Fibroblast of upper back skin (primary cell): ENCODE data around the gene SPDEF.

Experiments used
- DNase-seq: peaks from one replicate; pipeline ENCODE4 v3.0.0-alpha.2; 2013

SPDEF gene

DNA sequence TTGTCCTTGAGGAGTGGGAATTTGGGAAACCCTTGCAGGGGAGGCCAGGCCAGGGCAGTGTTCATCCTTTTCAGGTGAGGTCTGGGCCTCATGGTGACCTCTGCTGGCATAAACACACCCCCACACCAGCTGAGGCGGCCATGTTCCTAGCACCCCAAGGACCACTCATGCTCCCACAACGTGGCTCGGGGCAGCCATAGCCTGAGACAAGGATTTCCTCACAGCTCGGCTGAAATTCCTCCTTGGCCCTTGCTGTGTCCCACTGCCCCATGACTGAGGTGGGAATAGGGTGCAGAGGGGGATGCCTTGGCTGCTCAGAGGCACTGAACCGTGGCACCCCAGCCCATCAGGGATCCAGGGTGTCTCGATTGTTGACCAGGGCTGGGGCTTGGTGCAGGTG is 27.3 kb upstream of the SPDEF start:
- DNase-seq, result no peak

GRCh38 chr6:34581561-34581920 is 25.4 kb upstream of the SPDEF start:
- DNase-seq, result no peak

DNA sequence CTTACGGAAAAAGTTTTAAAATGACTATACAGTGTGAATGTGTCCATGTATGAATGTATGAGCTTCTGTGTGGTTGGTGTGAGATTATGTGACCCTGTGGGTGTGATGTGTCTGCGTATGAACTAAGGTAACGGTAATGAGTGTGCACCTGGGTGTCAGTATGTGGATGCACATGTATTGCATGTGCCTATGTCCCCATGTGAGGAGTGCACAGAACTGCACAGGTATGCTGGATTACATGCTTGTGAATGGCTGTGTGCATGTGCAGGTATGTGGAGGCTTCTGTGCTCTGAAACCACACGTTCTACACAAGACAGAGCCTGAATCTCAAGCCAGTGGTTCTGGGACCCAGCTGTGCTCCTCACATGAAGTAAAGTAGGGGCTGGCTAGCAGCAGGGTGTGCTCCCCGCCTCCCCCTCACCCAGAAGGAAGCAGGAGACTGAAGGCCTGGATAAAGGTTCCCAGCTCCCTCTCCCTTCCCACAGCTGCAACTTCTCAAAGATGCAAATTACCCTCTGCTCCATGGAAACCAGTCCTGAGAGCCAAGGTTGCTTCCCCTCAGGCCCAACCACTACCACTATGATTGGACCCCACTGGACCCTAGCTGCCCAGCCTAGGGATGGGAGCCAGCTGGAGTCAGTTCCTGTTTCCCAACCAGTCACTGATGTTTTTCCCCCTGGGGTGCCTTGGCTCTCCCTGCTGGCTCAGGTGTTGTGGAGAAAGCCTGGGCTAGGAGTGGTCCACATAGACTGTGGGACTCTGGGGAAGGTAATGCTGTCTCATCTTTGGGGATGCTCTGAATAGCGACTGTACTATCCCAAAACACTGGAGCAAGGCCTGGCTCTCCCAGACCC is 24.8 kb upstream of the SPDEF start:
- DNase-seq, result no peak

DNA sequence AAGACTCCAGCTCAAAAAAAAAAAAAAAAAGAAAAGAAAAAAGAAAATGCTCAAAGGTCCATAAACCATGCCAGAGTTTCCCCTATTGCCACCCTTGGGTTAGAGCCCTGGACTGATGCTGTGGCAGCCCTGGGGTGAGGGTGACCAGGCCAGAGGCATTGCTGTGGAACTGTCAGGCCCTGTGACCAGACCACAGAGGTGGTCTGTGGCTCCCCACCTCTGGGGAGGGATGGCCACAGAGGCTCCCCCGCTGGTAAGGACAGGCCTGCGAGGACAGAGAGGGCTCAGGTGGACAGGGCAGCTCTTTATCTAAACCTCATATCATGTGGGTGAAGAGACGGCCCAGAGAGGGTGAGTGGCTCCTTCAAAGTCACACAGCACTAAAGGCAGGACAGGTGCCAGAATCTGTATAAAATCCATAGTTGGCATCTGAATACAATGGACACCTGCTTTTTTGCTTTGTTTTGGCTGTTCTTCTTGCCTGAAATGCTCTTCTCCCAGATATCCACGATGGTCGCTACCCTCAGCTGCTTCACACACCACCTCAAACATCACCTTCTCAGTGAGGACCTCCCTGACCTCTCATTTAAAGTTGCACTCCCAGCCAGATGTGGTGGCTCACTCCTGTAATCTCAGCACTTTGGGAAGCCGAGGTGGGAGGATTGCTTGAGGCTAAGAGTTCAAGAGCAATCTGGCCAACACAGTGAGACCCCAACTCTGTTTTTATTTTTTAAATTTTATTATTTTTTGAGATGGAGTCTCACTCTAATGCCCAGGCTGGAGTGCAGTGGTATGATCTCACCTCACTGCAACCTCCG is 22.5 kb upstream of the SPDEF start:
- no peak for DNase-seq

GRCh38 chr6:34576286-34576955 is 20.3 kb upstream of the SPDEF start:
- peak; percentile 10 for DNase-seq

DNA sequence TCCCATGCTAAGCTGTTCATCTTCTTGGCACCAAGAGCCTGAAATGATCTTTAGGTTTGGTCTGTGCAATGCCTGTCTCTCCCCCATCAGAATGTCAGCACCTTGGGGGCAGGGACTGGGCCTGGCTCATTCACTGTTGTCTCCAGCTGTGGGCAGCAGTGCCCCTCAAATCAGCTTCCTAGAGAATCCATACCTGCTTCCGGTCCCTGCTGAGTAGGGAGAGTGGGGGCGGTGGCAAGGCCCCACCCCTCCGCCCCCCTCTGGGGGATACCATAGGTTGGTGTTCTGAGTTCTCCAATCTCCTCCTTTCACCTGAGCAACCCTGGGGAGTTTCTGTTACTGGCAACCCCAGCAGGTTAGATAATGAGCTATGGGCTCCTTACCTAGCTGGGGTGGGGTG is 19.2 kb upstream of the SPDEF start:
- no peak for DNase-seq

DNA sequence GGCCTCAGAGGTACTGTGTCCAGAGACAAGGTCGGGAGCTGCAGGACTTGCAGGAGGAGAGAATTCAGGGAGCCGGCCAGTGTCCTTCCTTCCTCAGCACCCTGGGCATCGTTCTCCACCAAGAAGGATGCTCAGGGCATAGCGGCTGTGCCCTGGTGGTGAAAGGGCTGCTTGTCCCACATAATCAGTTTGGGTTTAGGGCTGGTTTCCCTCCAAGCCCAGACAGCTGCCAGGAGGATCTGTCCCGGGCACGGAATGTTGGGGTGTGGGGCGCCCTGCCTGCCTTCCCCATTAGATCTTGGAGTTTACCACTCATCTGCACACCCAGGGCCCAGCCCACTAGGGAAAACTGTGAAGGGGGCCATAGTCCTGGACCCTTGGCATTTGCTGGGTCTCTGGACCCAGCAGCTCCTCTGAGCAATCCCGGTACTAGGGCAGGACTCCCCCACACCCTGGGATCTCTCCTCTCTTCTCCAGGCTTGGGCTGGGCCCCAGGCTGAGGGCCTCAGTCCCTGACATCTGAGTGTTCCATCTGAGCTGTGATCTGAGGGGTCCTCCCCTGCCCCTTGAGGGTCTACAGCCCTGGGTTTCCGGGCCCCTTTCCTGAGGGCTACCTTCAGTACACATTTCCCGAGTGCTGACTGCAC is 18.6 kb upstream of the SPDEF start:
- DNase-seq, result no peak

GRCh38 chr6:34573567-34574183 is 17.5 kb upstream of the SPDEF start:
- no peak for DNase-seq

DNA sequence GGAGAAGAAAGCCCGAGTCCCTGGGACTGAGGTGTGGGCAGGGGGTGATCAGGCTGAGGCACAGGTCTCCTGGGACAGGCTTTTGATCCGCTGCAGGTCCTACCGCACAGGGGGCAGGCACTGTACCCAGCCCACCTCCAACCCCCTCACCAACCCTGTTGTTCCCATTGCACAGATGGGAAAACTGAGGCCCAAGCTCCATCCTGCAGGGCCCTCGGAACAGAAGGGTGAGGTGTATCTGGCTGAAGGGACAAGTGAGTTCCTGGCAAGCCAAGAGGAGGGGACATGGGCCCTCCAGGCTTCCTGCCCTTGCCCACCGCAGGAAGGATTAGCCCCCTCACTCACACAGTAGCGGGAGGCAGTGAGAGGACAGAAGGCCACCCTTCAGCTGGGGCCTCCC is 16.5 kb upstream of the SPDEF start:
- no peak for DNase-seq

- no peak for DNase-seq
These were observed 15.9 kb upstream of the SPDEF start for GRCh38 chr6:34572021-34572420.

DNA sequence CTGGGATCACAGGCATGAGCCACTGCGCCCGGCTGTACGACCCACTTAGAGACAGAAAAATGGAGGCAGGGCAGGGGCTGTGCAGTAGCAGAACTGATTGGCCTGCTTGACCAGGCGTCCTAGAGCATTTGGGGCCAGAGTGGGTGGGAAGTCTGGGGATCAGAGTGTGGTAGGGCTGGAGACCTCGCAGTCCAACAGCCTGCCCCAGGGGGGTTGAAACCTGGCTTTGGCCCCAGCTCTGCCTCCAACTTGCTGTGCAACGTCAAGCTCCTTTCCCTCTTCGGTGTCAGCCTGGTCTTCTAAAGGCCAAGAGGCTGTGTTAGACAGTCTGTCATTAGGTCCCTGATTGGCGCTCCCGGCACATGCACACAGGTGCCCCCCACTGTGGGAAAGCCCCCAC is 15.3 kb upstream of the SPDEF start:
- no peak for DNase-seq

DNA sequence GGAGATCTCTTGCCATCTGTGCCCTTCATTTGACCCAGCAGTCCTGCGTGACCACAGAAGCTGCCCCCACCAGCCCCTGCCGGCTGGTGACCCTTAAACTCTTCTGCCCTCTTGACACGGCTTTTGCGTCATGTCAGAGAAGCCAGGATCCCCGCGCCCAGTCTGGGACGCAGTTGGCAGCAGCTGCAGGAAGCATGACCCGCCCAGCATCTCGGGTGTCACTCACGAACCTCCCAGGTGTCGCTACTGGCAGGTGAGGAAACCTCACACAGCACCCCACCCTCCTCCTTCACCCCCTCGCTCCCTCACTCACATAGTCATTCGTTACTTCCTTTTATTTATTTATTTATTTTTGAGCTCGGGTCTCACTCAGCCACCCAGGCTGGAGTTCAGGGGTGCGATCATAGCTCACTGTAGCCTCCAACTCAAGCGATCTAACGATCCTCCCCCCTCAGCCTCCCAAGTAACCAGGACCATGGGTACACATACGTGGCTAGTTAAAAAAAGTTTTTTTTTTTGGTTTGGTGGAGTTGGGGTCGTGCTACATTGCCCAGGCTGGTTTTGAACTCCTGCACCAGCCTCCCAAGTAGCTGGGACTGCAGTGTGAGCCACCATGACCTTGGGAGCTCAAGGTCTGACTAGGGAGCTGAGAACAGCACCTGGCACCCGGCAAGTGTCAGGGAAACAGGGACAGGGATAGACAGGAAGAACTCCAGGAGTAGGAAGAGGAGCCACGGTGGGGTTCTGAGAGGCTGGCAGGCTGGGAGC is 14.1 kb upstream of the SPDEF start:
- DNase-seq, result no peak

DNA sequence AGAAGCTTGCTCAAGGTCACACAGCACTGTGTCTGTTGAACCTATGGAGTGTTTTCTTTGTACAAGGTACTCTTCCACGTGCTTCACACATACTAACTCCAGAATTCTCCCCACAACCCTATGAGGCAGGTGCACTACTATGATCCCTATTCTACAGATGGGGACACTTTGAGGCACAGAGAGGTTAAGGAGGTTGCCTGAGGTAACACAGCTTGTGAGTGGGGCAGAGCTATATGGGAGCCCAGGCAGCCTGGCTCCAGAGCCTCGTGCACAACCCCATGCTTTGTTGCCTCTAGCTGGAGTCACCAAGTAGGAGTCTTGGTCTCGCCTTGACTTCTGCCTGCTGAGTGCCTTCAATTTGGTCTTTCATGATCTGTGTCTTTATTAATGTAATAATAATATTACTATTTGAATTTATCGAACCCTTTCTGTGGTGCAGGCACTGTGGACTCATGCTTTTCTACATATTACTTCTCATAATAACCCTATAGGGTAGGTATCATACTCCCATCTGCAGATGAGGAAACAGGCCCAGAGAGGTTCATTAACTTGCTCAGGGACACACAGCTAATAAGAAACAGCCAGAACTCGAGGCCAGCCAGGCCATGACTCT is 13.3 kb upstream of the SPDEF start:
- no peak for DNase-seq

DNA sequence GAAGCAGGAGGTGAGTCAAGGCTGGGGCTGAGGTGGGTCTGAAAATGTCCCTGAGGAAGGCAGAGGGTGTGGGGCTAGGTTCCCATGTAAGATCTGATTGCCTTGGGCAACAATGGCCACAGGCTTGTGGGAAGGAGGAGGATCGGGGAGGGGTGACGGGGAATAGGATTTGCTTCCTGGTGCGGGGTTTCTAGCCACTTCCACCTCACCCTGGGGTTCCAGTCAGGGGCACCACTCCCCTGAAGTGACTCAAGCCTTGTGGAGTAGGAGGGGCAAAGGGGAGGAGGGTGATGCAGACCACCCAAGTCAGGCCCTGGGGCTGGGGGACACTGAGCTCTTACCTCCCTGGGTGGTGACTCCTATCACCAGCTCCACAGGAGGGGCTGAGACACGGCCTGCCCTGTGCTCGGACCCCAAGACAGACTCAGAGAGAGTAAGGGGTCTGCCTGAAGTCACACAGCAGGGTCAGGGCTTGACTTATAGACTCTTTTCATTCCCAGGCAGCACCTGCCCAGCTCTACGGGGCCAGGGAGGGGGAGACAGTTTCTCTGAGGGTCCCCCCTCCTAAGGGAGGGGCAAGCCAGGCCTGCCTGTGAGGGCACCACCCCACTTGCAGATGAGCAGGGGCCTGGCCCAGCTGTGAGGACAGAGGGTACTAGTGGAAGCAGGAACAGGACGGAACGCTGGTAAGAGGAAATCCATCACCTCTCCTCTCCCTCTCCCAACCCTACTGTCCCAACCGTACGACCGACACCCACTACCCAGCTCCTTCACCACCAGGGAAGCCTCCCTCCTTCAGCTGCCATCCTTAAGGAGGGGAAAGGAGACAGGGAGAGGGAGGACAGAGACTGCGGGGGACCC is 12.4 kb upstream of the SPDEF start:
- no peak for DNase-seq

DNA sequence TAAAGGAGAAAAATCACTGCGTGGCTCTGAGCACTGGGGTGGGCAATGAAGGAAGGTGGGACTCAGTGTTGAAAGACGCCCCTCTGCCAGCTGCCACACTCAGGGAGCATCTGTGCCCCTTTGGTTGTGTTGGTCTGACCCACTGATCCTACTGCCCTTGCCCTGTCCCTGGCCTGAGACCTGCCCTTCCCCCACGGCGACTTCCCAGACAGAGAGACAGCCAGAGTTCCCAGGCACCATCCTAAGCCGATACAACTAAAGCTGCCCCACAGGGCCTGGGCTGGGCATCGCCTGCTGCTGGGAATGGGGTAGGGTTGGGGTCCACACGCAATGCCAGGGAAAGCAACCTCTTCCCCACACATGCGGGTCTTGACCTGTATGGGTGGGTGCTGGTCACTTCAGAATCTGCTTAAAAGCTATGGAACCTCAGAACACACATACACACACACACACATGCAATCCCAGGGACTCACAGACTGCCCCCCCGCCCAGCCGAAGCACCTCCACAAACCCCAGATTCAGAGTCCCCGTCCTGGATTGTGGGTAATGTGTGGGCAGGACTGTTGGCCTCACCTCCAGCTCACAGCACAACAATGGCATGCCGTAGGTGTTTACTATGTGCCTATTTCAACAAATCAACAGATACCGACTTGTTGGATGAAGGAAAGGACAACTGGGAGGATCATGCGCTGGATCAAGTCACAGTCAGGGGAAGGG is 10.9 kb upstream of the SPDEF start:
- no peak for DNase-seq

GRCh38 chr6:34565722-34566137 is 9.6 kb upstream of the SPDEF start:
- no peak for DNase-seq

DNA sequence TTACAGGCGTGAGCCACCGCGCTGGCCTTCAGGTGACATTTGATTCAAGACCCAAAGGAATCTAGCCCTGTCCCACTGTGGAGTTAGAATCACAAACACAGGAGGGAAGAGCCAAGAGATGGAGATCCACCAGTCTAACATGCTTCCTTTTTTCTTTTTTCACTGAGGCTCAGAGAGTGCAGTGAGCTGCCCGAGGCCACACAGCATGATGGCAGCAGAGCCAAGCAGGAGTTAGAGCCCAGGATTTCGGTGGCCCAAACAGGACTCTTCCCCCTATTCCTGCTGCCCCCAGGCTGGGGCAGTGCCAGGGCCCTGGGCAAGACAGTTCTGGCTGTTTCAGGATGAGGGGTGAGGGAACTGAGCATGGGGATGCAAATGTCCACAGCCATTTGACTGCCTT is 8.1 kb upstream of the SPDEF start:
- DNase-seq, result no peak

GRCh38 chr6:34563513-34563870 is 7.4 kb upstream of the SPDEF start:
- no peak for DNase-seq

DNA sequence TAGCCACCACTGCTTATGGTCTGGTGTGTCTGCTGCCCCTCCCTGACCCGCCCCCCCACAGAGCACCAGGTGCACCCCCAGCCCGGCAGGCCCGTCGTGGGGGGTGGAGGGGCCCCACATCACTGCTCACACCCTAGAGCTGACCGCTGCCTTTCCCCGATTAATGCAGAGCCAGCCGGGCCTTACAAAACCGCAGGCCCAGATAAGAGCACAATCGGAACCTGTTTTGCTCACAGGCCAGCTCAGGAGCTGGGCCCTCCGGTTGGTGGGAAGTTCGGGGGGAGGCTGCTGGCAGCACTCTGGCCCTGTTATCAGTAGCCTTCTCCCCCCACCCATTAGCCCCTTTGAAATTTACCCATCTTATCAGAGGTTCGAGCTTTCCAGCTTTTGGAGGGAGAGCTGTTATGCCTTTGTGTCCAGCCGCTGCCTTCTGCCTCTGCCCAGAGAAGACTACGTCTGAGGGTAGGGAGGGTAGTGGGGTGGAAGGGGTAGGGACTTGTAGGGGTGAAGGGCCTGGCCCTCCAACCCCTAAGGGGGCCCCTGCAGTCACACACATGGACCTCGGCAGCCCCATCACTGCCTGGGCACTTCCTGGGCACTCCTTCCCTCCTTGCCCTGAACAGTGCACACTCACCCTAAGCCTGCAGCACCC is 6.9 kb upstream of the SPDEF start:
- DNase-seq, result no peak
